HepG2 (cell line): ENCODE measurements around the gene CAP2. TPM values are rescaled to one million over a fixed set of nuclear protein-coding genes. Genes with fewer than 3 reads are reported as not detected.

Source experiments
- ATAC-seq: fragments of 200-7000 bp; cut with Tn5 transposase; 3 replicates; pipeline ENCODE4 v1.9.1; 2020; ENCODE audit warnings: mild to moderate bottlenecking, moderate library complexity
- BruUV-seq: library from RNA; stranded (reverse); fragments of 400-500 nt; replicated peaks from 2 replicates; lab custom pipeline; 2021; lab: Mats Ljungman, UMichigan
- CTCF ChIA-PET: fragments of 300-600 bp; formaldehyde crosslinking; extraction: SDS; loops from one replicate; lab custom pipeline; 2021; ENCODE audit warnings: low total read pairs, inconsistent platforms, low intra/inter-chr PET ratio; lab: Yijun Ruan, JAX
- POLR2A ChIA-PET: fragments of 350-600 bp; sonication (Branson Sonifier 250); formaldehyde crosslinking; loops from one replicate; lab custom pipeline; 2020; ENCODE audit warnings: antibody characterized with exemption, inconsistent platforms; lab: Yijun Ruan, JAX
- DNase-seq: peaks from one replicate; pipeline ENCODE4 v3.0.0-alpha.2; 2015; ENCODE audit warnings: low spot score
- FAIRE-seq: peaks from 3 replicates; lab custom pipeline; 2011; peaks lifted over from hg19 to GRCh38; lab: Jason Lieb, UNC
- H2AFZ ChIP-seq: one replicate; pipeline ENCODE4 v1.6.1; 2011; ENCODE audit warnings: low read length, inconsistent platforms
- H3K27ac ChIP-seq: fragments of 300-600 bp; 3 replicates; pipeline ENCODE4 v1.8.0; 2011; ENCODE audit warnings: mixed run types, mild to moderate bottlenecking, mixed read lengths, low read length, inconsistent platforms; ENCODE audit not compliant: insufficient read depth; ENCODE audit errors: extremely low read length
- H3K27me3 ChIP-seq, 2 experiments: fragments of 200-600 bp in 1 of 2; 2 replicates in 1 of 2; 3 replicates in 1 of 2; pipeline versions ENCODE4 v1.6.0 to v1.8.0; 2011; ENCODE audit warnings: low read length in 2 of 2, mild to moderate bottlenecking in 2 of 2, moderate library complexity in 2 of 2, inconsistent platforms in 1 of 2; ENCODE audit not compliant: insufficient read depth in 2 of 2, control insufficient read depth in 1 of 2
- H3K36me3 ChIP-seq, 2 experiments: fragments of 200-600 bp in 1 of 2; replicated peaks in 1 of 2; 2 replicates in 1 of 2; 3 replicates in 1 of 2; pipeline versions ENCODE4 v1.5.1 to v1.8.0; 2011; ENCODE audit warnings: low read length in 2 of 2, inconsistent platforms in 1 of 2; ENCODE audit not compliant: insufficient read depth in 2 of 2, control insufficient read depth in 1 of 2
- H3K4me1 ChIP-seq: 2 replicates; pipeline ENCODE4 v1.5.1; 2012; ENCODE audit warnings: low read length, inconsistent platforms; ENCODE audit not compliant: insufficient read depth
- H3K4me2 ChIP-seq: 2 replicates; pipeline ENCODE4 v1.6.0; 2011; ENCODE audit warnings: low read depth, low read length, inconsistent platforms
- H3K4me3 ChIP-seq, 3 experiments: fragments of 200-600 bp in 1 of 3; sonication (generic), shearing (Covaris generic) in 1 of 3; replicated peaks in 1 of 3; 2 replicates each; pipeline ENCODE4 v1.5.1; 2011 to 2016; ENCODE audit warnings: low read length in 3 of 3, inconsistent platforms in 2 of 3, low read depth in 2 of 3, mild to moderate bottlenecking in 2 of 3, control low read depth in 1 of 3, mixed read lengths in 1 of 3; ENCODE audit not compliant: insufficient read depth in 1 of 3
- H3K79me2 ChIP-seq: one replicate; pipeline ENCODE4 v1.6.1; 2011; ENCODE audit warnings: low read length, inconsistent platforms; ENCODE audit not compliant: insufficient read depth
- H3K9ac ChIP-seq: 2 replicates; pipeline ENCODE4 v1.6.0; 2011; ENCODE audit warnings: mild to moderate bottlenecking, low read depth, low read length, inconsistent platforms; ENCODE audit not compliant: insufficient read depth
- H3K9me3 ChIP-seq: 2 replicates; pipeline ENCODE4 v1.5.1; 2012; ENCODE audit warnings: mild to moderate bottlenecking, low read length
- H4K20me1 ChIP-seq: 2 replicates; pipeline ENCODE4 v1.6.0; 2011; ENCODE audit warnings: inconsistent platforms, mild to moderate bottlenecking, low read length, moderate library complexity; ENCODE audit not compliant: insufficient read depth
- BHLHE40 ChIP-seq: IDR thresholded peaks from 2 replicates; pipeline ENCODE4 v1.6.1; 2011; ENCODE audit warnings: low read length, improper control_type of control experiment
- IKZF5 ChIP-seq: IDR thresholded peaks from 2 replicates; pipeline ENCODE4 v1.6.1; 2018; ENCODE audit warnings: missing genetic modification reagents, mild to moderate bottlenecking, missing compliant biosample characterization
- KMT2B ChIP-seq: IDR thresholded peaks from 2 replicates; pipeline ENCODE4 v1.6.1; 2016; ENCODE audit warnings: missing genetic modification reagents, missing compliant biosample characterization
- MED13 ChIP-seq: sonication (generic); formaldehyde crosslinking; IDR thresholded peaks from 2 replicates; pipeline ENCODE4 v1.5.0; 2020; ENCODE audit warnings: missing genetic modification reagents
- PRDM4 ChIP-seq: sonication (generic); formaldehyde crosslinking; IDR thresholded peaks from 2 replicates; pipeline ENCODE4 v1.9.0; 2021; ENCODE audit warnings: missing genetic modification reagents, borderline replicate concordance
- RARG ChIP-seq: sonication (generic); formaldehyde crosslinking; IDR thresholded peaks from 2 replicates; pipeline ENCODE4 v1.4.0; 2020; ENCODE audit warnings: low read depth, mild to moderate bottlenecking, missing genetic modification reagents
- ZFAT ChIP-seq: sonication (generic); formaldehyde crosslinking; conservative IDR thresholded peaks from 2 replicates; pipeline ENCODE4 v1.8.1; 2023; ENCODE audit warnings: missing genetic modification reagents, inconsistent platforms
- ZNF101 ChIP-seq: sonication (generic); formaldehyde crosslinking; IDR thresholded peaks from 2 replicates; pipeline ENCODE4 v1.4.0; 2020; ENCODE audit warnings: mild to moderate bottlenecking, low read depth, missing genetic modification reagents, borderline replicate concordance
- ZNF235 ChIP-seq: sonication (generic); formaldehyde crosslinking; IDR thresholded peaks from 2 replicates; pipeline ENCODE4 v1.8.1; 2023; ENCODE audit warnings: mild to moderate bottlenecking, missing genetic modification reagents, borderline replicate concordance
- ZNF33A ChIP-seq: sonication (generic); formaldehyde crosslinking; IDR thresholded peaks from 2 replicates; pipeline ENCODE4 v1.5.1; 2020; ENCODE audit warnings: missing genetic modification reagents, mild to moderate bottlenecking, moderate library complexity, borderline replicate concordance
- ZNF570 ChIP-seq: sonication (generic); formaldehyde crosslinking; IDR thresholded peaks from 2 replicates; pipeline ENCODE4 v1.4.0; 2020; ENCODE audit warnings: mild to moderate bottlenecking, missing genetic modification reagents, borderline replicate concordance
- ZNF614 ChIP-seq: IDR thresholded peaks from 2 replicates; pipeline ENCODE4 v1.6.1; 2018; ENCODE audit warnings: missing biosample characterization, missing genetic modification reagents, inconsistent platforms, borderline replicate concordance
- WGBS: methylation state at CpG from one replicate; pipeline ENCODE4 v1.1.6; 2017; ENCODE audit warnings: low lambda C conversion rate; 5-methylcytosine and 5-hydroxymethylcytosine counted together
- in situ Hi-C: cut with HindIII; loops from 2 replicates; pipeline ENCODE4 v1.10.0; 2017; ENCODE audit warnings: low pct_unique_long_range_greater_than_20kb; ENCODE audit not compliant: extremely low pct_ligation_motif_present
- intact Hi-C: fragments of 100-400 bp; cut with micrococcal nuclease; formaldehyde crosslinking; loops from one replicate; pipeline ENCODE4 v1.10.0; 2022; ENCODE audit not compliant: unreplicated experiment
- polyA plus RNA-seq, 8 experiments: library from polyadenylated mRNA; depleted of rRNA in 3 of 8; stranded (reverse) in 7 of 8; unstranded in 1 of 8; fragments of >200 nt; fragmentation: Illumina TruSeq in 4 of 8; extraction: Trizol in 4 of 8; gene quantifications; 2 replicates each; pipeline versions ENCODE4 v1.2.1 to v1.2.3, GENCODE V29; 2011 to 2016; ENCODE audit warnings: low read depth in 4 of 8, missing spikeins in 1 of 8, mixed read lengths in 1 of 8; ENCODE audit not compliant: insufficient read depth in 1 of 8
- total RNA-seq, 5 experiments: library from RNA; depleted of rRNA; stranded (reverse); fragments of >200 nt; fragmentation: Illumina TruSeq; extraction: Trizol; gene quantifications; 2 replicates each; pipeline ENCODE4 v1.2.3, GENCODE V29; 2016; ENCODE audit warnings: low read depth in 1 of 5

The CAP2 gene
- total and polyA plus RNA-seq, 2 of the 13 experiments (the other 11 are each of a cell fraction or from before 2014, with no cell fraction given) = 7.9 to 53.1 TPM

GRCh38 chr6:17491416-17492142, 98.2 kb downstream of the CAP2 start:
- no peak for FAIRE-seq
- intact Hi-C loops (no loop called here), in situ Hi-C loops (no loop called here)
- WGBS = 96% methylated on average over 10 of the region's 10 CpGs
- TF ChIP-seq ZNF235 (CRISPR knock-in tag) (no peak), ZNF33A (CRISPR knock-in tag) (no peak), RARG (CRISPR knock-in tag) (no peak), MED13 (CRISPR knock-in tag) (no peak), IKZF5 (CRISPR knock-in tag) (no peak), PRDM4 (CRISPR knock-in tag) (no peak), KMT2B (CRISPR knock-in tag) (no peak), ZNF570 (no peak), ZNF101 (CRISPR knock-in tag) (no peak), BHLHE40 (no peak), ZNF614 (CRISPR knock-in tag) (no peak), ZFAT (no peak)
- Histone ChIP-seq H2AFZ (no peak overlapping the region), H3K9ac (no peak overlapping the region), H3K79me2 (no peaks in the 10 kb centered on the region), H3K9me3 (no peaks in the 10 kb centered on the region), H3K27me3 (no peaks in the 10 kb centered on the region), H3K4me1 (peaks cover 8% of the 10 kb centered on the region), H3K4me3 (no peak overlapping the region), H3K36me3 (peaks cover 0 to 2% of the 10 kb centered on the region in 2 experiments; a peak in 3 of 5 replicates), H3K27ac (no peak overlapping the region), H3K4me2 (no peak overlapping the region), H4K20me1 (no peaks in the 10 kb centered on the region)
- DNase-seq = no peak
- no TSS peak for BruUV-seq
- no peak for ATAC-seq
- POLR2A ChIA-PET = no interaction called here
- CTCF ChIA-PET = no interaction called here
